GM21447 (cell line): ENCODE measurements around the gene NISCH.

Experiments used
- ATAC-seq: cut with Tn5 transposase; IDR thresholded peaks from one replicate; pipeline ENCODE4 v1.9.1; 2021; ENCODE audit not compliant: unreplicated experiment

NISCH gene

DNA sequence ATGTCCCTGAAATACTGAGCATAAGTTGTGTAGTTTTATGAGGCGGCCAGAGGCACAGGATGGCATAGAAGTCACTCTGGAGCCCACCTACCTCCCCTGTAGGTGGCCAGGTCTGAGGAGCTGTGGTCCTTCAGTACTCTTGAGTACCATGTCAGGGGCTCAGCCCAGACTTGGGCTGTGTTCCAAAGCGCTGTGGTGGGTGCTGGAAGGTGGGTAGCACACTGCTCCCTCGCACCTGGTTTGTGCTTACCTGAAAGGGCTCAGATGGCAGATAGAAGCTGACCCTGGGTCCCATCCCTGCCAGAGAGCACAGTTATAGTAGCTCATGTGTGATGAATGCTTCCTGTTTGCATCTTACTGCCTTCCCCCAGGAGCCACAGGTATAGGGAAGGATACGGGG lies 15.5 kb downstream of the NISCH start:
- no peak for ATAC-seq

DNA sequence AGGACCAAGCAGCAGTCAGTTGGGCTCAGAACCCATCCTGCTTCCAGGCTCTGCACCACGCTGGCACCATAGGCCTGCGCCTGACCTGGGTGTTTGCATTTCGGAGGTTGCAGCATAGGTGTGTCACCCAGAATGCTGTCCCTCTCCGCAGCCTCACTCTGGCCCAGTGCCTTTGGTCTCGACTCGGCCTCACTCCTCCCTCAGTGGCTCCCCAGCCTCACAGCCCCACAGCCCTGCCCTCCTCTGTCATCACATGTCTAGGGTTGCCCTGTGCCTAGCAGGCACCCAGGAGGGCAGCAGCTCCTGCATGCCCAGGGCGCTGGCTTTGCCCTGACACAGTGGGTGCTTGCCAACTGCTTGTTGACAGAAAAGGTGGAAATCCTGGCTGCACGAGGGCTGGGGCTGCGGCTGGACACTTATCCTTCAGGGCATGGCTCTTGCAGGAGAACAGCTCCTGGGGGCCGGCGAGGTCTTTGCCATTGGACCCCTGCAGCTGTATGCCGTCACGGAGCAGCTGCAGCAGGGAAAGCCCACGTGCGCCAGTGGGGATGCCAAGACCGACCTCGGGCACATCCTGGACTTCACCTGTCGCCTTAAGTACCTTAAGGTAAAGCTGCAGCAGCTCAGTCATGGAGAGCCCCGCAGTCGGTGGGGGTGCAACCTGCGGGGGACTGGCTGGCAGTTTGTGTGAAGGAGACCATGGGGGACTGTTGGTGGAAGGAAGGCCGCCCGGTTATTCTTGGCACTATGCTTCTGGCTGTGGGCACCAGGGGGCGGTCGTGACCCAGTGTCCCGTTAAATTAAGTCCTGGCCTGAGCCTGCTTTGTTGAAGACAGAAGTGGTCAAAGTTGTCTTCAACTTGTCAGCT lies 16.2 kb downstream of the NISCH start:
- no peak for ATAC-seq

DNA sequence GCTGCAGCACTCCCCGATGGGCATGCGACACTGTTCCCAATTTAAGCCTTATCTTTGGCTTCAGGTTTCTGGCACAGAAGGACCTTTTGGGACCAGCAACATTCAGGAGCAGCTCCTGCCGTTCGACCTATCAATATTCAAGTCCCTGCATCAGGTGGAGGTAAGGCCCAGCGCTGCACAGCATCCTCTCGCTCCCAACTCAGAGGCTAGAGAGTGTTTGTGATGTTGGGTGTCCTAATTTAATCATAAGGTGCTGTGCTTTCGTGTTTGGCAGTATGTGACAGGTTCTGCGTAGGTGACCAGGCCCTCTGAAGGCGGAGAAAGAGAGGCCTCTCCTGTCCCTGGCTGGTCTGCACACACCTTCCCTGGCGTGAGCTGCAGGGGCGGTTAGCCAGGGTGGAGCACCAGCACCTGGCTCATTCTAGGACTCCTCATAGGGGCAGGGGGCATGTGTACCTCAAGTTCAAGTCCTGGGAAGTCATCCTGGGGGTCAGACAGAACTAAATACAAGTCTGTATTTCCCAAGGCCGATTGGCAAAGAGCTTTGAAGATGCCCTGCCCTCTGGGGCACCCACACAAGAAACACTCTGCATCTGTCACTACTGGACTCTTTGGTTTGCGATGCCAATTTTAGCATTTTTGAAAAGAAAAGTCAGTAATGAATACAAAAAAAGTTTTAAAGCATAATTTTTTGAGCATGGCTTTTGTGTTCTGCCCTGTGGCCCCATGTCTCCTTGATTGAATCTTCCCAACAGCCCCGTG lies 17.0 kb downstream of the NISCH start:
- no peak for ATAC-seq

DNA sequence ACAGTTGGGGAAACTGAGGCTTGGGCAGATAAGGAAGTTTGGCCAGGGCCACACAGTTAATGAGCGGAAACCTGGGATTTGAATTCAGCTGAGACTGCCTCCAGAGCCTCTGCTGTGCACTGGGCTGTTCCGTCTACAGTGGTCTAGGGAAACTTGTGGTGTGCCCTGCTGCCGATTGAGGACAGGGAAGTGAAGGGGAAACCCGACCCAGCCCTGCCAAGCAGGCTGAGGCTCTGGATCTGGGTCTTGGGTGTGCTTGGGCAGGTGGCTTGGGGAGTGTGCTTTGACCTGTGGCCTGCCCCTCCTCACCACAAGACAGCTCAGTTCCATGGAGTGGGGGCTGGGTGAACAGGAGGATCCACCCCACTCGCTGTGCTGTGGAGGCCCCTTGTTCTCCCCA lies 17.6 kb downstream of the NISCH start:
- no peak for ATAC-seq

DNA sequence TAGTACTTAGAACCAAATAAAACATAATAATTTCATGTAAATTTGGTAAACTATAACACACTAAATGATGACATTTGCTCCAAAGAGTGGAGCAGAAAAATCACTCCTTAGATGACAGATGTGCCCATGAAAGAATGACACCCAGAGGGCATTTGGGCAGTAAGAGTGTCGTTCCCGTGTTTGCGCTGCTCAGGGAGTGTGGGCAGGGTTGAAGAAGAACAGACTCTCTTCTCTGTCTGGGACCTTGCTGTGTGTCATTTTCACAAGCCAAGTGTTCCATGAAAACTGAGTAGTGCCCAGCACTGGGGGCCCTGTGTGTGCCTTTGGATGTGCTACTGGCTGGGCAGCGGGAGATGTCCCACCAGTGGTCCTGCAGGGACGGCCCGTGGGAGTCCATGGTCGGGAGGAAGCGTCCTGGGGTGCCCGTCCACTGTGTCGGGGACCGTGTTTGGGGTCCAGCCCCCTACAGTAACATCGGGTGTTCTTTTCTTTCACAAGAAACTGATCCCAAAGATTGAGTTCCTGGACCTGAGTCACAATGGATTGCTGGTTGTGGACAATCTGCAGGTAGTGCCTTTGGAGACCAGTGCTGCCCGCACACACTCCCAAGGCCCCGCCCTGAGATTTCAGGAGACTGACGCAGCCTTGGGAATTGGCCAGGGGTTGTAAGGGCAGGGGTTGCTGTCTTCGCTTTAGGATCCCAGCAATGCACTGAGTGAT lies 21.8 kb downstream of the NISCH start:
- ATAC-seq: no peak

DNA sequence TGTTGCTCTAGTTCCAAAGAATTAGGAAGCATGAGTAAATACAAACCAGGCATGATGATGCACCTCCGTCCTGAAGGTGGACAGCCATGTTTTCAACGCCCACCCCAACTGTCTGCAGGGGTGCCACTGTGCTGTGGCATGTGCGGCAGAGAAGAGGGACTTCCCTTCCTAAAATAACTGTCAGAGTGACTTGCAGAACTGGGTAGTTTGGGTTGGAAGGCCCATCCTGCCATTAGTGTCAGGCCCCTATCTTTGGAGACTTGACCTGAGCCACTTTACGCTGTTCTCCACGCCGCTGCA lies 22.3 kb downstream of the NISCH start:
- no peak for ATAC-seq

DNA sequence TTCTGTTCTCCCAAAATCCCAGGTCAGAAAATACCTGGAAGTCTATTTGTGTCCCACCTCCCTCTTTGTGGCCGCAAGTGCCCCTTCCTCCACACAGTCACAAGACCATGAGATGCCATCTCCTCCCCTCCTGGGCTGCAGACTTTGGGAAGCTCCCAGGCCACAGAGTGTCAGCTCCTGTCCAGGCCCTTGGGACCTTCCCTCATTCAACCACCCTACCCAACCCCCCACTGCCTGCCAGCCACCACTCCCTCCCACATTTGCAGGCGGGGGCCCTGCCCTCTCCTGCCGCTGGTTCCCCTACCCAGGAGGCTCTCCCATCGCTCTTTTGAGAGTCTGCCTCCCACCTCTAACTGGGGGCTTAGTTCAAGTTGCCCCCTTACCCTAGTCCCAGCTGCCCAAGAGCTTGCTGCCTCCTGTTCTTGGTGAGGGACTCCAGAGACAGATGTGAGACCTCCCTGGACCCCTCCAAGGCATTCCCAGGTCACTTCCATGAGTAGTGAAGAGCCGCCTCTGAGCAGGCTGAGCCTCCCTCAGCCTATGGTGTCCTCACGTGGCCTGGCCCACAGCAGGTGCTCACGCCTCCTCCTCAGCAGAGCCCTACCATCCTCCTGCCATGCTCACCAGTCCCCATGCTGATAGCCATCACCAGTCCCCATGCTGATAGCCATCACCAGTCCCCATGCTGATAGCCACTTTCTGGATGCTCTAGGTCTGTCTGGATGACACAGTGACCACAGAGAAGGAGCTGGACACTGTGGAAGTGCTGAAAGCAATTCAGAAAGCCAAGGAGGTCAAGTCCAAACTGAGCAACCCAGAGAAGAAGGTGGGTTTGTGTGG lies 23.9 kb downstream of the NISCH start:
- ATAC-seq: no peak

DNA sequence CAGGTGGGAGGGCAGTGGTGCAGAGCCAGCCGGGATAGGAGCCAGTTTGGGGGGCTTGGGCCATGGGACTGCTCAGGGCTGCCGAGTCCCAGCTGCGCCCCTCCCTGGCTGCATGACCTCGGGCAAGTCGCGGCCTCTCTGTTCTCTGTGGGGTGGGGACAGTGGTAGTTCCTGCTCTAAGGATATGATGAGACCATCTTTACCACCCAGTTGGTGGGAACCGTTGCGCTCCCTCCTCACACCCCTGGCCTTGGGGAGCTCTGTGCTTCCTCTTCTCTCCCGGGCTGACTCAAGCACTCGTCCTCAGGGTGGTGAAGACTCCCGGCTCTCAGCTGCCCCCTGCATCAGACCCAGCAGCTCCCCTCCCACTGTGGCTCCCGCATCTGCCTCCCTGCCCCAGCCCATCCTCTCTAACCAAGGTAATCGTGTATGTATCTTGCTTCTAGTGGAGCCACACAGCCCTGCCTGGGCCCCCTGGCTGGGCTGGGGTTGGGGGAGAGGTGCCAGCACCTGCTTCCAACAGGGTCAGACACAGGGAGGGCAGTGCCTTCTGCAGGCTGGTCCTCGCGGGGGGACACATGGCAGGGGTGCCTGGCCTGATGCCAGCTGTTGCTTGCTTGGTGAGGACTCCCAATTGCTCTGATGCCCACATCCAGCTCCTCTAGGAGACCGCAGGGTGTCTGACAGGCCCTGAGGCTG lies 24.6 kb downstream of the NISCH start:
- no peak for ATAC-seq

DNA sequence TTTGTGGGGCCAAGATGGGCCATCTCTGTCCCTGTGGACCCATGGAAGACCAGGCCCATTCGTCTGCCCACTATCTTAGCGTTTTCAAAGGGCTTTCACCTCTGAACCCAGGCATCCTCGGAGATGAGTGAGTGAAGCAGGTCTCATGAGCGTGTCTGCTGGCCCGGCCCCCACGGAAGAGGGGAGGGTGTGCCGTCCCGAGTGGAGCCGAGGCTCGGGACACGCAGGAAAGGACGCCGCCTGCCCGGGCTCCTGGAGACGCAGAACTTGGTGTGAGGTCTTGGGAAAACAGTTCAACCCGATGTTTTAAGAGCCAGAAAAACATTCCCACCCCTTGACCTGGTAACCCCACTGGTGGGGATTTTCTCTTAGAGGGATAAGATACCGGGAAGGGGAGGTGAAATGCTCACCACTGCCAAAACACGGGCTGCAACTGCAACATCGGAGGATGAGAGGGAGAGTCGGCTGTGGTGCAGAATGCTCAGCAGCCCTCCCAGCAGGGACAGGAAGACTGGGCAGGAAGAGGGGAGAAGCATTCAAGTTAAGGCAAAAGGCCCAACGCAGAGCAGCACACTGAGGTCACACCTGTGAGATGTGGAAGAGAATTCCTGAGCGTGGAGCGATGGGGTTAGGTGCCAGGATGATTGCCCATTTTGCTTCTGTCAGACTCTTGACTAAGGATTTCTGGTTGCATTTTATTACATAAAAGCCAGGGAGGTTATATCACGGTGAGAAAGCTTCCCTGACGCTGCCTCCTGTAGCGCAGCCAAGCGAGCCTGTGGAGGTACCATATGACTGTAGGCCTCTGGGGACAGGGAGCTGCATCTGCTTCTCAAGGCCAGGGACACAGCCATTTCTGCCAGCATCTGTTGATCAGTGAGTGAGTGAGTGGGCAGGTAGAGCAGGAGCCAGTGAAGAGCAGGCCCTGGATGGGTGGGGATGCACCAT lies 25.6 kb downstream of the NISCH start:
- no peak for ATAC-seq

DNA sequence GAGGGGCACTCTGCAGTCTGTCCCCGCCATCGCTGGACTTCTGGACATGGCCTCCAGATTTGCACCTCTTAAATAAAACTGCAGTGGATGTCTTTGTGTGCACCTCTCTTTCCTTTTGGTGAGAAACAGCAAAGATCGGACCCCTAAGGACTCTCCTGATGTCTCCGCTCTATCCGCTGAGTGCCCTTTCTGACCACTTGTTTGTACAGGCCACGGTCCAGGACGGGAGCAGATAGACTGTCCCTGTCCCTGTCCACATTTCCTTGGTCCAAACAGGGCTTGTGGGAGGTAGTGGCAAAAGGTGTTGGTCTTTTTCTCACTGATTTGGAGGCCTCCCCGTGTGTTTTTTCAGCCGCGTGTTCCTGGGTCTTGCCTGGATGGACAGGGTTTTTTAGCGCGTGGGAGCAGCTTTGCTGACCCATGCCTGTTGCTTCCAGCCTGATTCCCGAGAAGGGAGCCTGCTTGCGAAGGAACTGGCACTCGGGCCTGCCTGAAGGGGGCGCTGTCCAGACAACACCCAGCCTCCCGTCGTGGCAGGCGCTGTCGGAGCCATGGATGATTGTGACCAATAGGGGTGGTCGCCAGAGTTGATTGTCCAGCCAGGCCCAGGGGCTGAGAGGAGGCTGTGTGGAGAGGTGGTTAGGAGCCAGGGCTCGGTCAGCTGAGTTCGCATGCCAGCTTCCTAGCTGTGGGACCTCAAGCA lies 26.6 kb downstream of the NISCH start:
- no peak for ATAC-seq

DNA sequence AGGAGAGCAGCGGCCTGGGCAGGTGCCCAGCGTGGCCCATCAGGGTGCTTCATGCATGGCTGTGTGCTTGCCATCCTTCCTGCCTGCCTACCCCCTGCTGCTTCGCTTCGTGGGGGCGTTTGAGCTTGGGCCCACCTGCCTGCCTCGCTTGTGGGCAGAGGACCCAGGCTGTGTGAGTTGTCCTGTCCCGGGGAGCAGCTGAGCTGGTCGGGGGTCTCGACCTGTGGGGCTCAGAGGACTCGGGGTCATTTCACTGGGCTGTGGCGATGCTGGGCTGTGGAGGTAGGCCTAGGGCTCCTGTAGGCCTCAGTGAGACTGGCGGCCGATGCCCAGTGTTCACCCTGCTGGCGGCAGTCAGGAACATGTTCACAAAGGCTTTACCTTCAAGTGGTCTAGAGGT lies 27.7 kb downstream of the NISCH start:
- ATAC-seq: no peak

DNA sequence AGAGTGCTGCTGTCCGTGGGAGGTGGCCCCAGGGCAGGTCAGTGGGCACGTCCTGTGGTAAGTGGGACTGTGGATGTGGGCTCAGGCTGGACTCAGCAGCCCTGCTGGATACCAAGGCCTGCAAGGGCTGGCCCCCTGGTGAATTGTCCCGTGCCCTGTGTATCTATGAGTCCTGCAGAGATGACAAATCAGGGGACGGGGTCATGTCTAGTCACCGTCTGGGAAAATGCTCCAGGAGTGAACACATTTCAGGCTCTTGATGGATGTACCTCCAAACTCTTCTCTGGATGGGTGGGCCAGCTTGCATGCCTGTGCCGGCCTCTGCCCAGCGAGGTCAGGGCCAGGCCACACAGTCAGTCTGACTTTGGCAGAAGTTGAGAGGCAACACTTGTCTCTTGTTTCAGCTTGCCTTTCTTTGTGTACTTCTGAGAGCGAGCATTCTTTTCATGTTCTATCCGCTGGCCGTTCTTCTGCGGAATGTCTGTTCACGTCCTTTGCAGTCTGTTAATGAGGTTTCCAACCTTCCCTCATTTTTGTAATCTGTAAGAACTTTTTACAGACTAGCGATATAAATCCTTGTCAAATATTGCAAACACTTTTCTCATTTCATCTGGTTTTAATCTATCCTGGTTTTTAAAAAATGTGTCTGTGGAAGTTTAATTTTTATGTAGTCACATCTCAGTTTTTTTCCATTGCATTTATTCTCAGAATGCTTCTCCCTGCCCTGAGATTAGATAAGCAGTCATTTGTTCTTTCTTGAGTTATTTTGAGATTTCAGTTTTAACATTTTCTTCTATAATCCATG lies 28.4 kb downstream of the NISCH start:
- no peak for ATAC-seq

DNA sequence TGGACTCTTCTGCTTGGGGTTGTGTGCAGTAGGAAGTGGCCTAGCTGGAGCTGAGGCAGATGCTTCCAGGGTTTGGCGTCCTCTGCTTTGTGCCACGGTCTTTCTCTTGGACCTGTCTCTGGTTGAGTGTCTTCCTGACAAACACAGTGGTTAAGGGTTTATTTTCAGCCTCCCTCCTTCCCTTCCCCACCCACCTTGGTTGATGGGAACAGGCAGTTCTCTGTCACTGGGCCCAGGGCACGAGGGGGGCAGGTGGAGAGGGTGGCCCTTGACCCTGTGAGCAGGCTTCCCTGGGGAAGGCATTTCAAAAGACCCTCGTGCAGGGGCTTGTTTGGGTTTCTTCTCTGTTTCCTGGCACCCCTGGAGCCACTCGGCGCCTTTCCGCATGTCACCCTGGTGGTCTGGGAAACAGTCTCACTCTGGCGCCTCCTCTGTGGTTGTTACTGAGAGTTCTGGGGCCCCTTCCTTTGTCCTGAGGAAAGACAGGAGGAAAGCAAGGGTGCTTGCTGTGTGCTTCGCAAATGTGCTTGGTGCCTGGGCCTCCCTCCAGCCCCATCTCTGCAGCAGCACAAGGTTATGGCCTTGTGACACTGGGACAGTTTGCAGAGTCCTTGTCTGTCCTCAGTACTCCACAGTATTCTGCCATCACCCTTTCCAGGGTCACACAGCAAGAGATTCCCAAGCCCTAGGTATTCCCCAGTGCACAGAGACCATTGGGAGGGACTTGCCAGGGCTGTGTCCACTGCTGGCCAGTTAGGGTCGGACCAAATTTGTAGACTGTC lies 29.5 kb downstream of the NISCH start:
- ATAC-seq: no peak

DNA sequence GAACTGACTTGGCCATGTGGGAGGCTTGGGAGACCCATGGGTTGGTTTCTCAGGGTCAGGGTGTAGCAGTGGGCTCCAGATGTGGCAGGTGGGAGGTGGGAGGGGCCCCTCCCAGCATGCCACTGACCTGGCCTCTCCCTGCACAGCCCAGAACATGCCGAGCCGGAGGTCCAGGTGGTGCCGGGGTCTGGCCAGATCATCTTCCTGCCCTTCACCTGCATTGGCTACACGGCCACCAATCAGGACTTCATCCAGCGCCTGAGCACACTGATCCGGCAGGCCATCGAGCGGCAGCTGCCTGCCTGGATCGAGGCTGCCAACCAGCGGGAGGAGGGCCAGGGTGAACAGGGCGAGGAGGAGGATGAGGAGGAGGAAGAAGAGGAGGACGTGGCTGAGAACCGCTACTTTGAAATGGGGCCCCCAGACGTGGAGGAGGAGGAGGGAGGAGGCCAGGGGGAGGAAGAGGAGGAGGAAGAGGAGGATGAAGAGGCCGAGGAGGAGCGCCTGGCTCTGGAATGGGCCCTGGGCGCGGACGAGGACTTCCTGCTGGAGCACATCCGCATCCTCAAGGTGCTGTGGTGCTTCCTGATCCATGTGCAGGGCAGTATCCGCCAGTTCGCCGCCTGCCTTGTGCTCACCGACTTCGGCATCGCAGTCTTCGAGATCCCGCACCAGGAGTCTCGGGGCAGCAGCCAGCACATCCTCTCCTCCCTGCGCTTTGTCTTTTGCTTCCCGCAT lies 31.8 kb downstream of the NISCH start:
- ATAC-seq: no peak

DNA sequence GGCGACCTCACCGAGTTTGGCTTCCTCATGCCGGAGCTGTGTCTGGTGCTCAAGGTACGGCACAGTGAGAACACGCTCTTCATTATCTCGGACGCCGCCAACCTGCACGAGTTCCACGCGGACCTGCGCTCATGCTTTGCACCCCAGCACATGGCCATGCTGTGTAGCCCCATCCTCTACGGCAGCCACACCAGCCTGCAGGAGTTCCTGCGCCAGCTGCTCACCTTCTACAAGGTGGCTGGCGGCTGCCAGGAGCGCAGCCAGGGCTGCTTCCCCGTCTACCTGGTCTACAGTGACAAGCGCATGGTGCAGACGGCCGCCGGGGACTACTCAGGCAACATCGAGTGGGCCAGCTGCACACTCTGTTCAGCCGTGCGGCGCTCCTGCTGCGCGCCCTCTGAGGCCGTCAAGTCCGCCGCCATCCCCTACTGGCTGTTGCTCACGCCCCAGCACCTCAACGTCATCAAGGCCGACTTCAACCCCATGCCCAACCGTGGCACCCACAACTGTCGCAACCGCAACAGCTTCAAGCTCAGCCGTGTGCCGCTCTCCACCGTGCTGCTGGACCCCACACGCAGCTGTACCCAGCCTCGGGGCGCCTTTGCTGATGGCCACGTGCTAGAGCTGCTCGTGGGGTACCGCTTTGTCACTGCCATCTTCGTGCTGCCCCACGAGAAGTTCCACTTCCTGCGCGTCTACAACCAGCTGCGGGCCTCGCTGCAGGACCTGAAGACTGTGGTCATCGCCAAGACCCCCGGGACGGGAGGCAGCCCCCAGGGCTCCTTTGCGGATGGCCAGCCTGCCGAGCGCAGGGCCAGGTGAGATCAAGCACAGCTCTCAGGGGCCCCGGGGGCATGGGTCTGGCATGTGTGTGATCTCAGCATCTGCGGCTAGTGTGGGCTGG lies 32.6 kb downstream of the NISCH start:
- no peak for ATAC-seq
